Uterus (tissue), 2 donors: ENCODE results near the gene ST7.

ENCODE experiments used
- CTCF ChIP-seq, 4 experiments: fragments of 200-600 bp in 2 of 4; fragments of 450-650 bp in 2 of 4; sonication (generic) in 2 of 4; IDR thresholded peaks; one replicate each; pipeline ENCODE4 v1.5.1; 2016 to 2019; ENCODE audit warnings: antibody characterized with exemption in 4 of 4, mild to moderate bottlenecking in 2 of 4, moderate library complexity in 1 of 4
- POLR2A ChIP-seq, 2 donors: fragments of 450-650 bp; IDR thresholded peaks; one replicate each; pipeline ENCODE4 v1.6.1; 2016; ENCODE audit warnings: antibody characterized with exemption in 2 of 2, mild to moderate bottlenecking in 1 of 2, moderate library complexity in 1 of 2

GRCh38 chr7:117047496-117047895 is 94.2 kb downstream of the ST7 start:
- no peak for TF ChIP-seq CTCF (IDR thresholded peaks at IDR 0.05)
- no peak for TF ChIP-seq POLR2A (IDR thresholded peaks at IDR 0.05)
